NCI-H1048 (cell line): ENCODE data around the gene SZRD1.

Source experiments
- DNase-seq: peaks from one replicate; lab custom pipeline; 2025; lab: John Stamatoyannopoulos, UW

SZRD1 gene

GRCh38 chr1:16394977-16395376, 27.9 kb downstream of the SZRD1 start:
- no peak for DNase-seq

- no peak for DNase-seq
These were observed 29.5 kb downstream of the SZRD1 start for GRCh38 chr1:16396591-16396990.

GRCh38 chr1:16397120-16397519, 30.1 kb downstream of the SZRD1 start:
- DNase-seq, result no peak

GRCh38 chr1:16398371-16398953, 31.4 kb downstream of the SZRD1 start:
- no peak for DNase-seq

GRCh38 chr1:16402742-16403141, 35.7 kb downstream of the SZRD1 start:
- DNase-seq, result no peak

- no peak for DNase-seq
These were observed 38.4 kb downstream of the SZRD1 start for GRCh38 chr1:16405441-16405840.

GRCh38 chr1:16406868-16407267, 39.8 kb downstream of the SZRD1 start:
- no peak for DNase-seq

- DNase-seq, result no peak
These were observed 42.6 kb downstream of the SZRD1 start for GRCh38 chr1:16409536-16410152.

- DNase-seq, result no peak
These were observed 43.8 kb downstream of the SZRD1 start for GRCh38 chr1:16410803-16411202.

GRCh38 chr1:16413191-16413590, 46.1 kb downstream of the SZRD1 start:
- DNase-seq, result no peak

GRCh38 chr1:16418823-16419425, 51.9 kb downstream of the SZRD1 start:
- no peak for DNase-seq

- DNase-seq, result no peak
These were observed 53.5 kb downstream of the SZRD1 start for GRCh38 chr1:16420424-16421118.

- DNase-seq, result no peak
These were observed 54.2 kb downstream of the SZRD1 start for GRCh38 chr1:16421201-16421600.

- no peak for DNase-seq
These were observed 55.0 kb downstream of the SZRD1 start for GRCh38 chr1:16422041-16422440.

- no peak for DNase-seq
These were observed 58.3 kb downstream of the SZRD1 start for GRCh38 chr1:16425125-16426025.

GRCh38 chr1:16430606-16431005, 63.6 kb downstream of the SZRD1 start:
- DNase-seq, result no peak

- no peak for DNase-seq
These were observed 66.0 kb downstream of the SZRD1 start for GRCh38 chr1:16433030-16433429.

GRCh38 chr1:16434007-16434406, 67.0 kb downstream of the SZRD1 start:
- no peak for DNase-seq

- DNase-seq, result no peak
These were observed 67.5 kb downstream of the SZRD1 start for GRCh38 chr1:16434501-16434900.

- no peak for DNase-seq
These were observed 70.0 kb downstream of the SZRD1 start, which contains the start of gene SPATA21 for GRCh38 chr1:16436946-16437474. Gene SPATA21 (minus strand): TSS chr1:16437424. CDS start chr1:16431371, 6,053 bp downstream.

GRCh38 chr1:16438516-16438915, 71.5 kb downstream of the SZRD1 start:
- DNase-seq, result no peak

GRCh38 chr1:16438924-16439323, 71.9 kb downstream of the SZRD1 start:
- no peak for DNase-seq
